B cell (primary cell): ENCODE measurements around the gene KLHL17.

ENCODE experiments used
- CTCF ChIP-seq: fragments of 200-600 bp; IDR thresholded peaks from one replicate; pipeline ENCODE4 v1.8.0; 2022; ENCODE audit warnings: antibody characterized with exemption, mild to moderate bottlenecking
- EZH2 ChIP-seq: IDR thresholded peaks from 2 replicates; pipeline ENCODE4 v1.6.1; 2012; ENCODE audit warnings: borderline replicate concordance, low read depth, mild to moderate bottlenecking, moderate library complexity, low read length; ENCODE audit not compliant: insufficient read depth, poor library complexity, severe bottlenecking

- TF ChIP-seq CTCF (no peak), EZH2 (no peak)
These were observed 28.2 kb upstream of the KLHL17 start for GRCh38 chr1:932173-932510.
